Cardiac fibroblast (primary cell): ENCODE measurements around the gene CD4.

Source experiments
- DNase-seq, 2 donors: peaks; one replicate each; pipeline versions ENCODE4 v3.0.0 to v3.0.0-alpha.2; 2010; ENCODE audit warnings: low read depth in 2 of 2
- H3K4me3 ChIP-seq, 2 donors: replicated peaks in 1 of 2; 1 replicate in 1 of 2; 2 replicates in 1 of 2; pipeline ENCODE4 v1.5.1; 2011; ENCODE audit warnings: low read depth in 2 of 2, low read length in 2 of 2, mild to moderate bottlenecking in 2 of 2, moderate library complexity in 1 of 2
- TF ChIP-seq, protein P1 (sequence below): IDR thresholded peaks from one replicate; pipeline ENCODE4 v1.5.1; 2011; ENCODE audit warnings: low read depth, mild to moderate bottlenecking, low read length, inconsistent platforms

The CD4 gene

GRCh38 chr12:6795088-6795487 lies 5.8 kb downstream of the CD4 start:
- H3K4me3 ChIP-seq: no peak overlapping the region
- no peak for DNase-seq
- TF ChIP-seq, protein P1, sequence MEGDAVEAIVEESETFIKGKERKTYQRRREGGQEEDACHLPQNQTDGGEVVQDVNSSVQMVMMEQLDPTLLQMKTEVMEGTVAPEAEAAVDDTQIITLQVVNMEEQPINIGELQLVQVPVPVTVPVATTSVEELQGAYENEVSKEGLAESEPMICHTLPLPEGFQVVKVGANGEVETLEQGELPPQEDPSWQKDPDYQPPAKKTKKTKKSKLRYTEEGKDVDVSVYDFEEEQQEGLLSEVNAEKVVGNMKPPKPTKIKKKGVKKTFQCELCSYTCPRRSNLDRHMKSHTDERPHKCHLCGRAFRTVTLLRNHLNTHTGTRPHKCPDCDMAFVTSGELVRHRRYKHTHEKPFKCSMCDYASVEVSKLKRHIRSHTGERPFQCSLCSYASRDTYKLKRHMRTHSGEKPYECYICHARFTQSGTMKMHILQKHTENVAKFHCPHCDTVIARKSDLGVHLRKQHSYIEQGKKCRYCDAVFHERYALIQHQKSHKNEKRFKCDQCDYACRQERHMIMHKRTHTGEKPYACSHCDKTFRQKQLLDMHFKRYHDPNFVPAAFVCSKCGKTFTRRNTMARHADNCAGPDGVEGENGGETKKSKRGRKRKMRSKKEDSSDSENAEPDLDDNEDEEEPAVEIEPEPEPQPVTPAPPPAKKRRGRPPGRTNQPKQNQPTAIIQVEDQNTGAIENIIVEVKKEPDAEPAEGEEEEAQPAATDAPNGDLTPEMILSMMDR: no peak

DNA sequence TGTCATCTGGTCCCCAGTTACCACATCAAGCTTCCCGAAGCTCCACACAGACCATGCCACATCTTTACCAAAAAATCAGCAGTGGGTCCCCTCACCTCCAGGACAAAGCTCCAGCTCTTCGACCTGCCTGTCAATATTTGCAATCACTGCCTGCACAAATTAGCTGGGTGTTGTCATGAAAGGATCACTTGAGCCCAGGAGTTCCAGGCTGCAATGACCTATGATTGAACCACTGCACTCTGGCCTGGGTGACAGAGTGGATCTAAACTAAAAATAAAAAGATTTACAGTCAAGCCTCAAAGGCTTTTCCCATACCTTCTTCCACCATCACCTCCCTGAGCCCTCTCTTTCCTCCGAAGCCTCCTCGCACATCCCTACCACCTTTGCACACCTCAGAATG lies 7.2 kb downstream of the CD4 start:
- TF ChIP-seq, protein P1: no peak
- H3K4me3 ChIP-seq: no peak overlapping the region
- no peak for DNase-seq

- DNase-seq: no peak
- TF ChIP-seq, protein P1: no peak
- H3K4me3 ChIP-seq: no peak overlapping the region
These were observed 9.8 kb downstream of the CD4 start for GRCh38 chr12:6799147-6799546.

DNA sequence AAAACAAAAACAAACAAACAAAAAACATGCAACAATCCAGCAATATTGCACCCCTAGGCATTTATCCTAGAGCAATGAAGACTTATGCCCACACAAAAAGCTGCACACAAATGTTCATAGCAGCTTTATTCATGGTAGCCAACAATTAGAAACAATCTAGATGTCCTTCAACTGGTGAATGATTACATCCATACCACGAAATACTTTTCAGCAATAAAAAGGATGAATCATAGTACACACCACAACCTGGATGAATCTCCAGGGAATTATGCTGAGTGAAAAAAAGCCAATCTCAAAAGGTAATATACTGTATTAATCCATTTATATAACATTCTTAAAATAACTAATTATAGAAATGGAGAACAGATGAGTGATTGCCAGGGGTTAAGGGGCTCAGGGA lies 17.8 kb downstream of the CD4 start:
- TF ChIP-seq, protein P1: no peak
- H3K4me3 ChIP-seq: no peak overlapping the region
- peak in 1 of 2 donors; percentile 22 for DNase-seq

DNA sequence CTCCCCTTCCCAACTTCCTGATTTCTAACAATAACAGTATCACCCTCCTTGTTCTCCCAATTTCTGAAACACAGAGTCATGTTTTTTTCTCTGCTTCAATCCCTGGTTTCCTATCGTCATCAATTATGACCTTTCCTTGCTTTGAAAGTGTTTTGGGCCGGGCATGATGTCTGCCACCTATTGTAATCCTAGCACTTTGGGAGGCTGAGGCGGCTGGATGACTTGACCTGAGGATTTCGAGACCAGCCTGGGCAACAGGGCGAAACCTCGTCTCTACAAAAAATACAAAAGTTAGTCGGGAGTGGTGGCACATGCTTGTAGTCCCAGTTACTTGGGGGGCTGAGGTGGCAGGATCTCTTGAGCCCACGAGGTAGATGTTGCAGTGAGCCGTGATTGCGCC lies 19.7 kb downstream of the CD4 start:
- no peak for DNase-seq
- no peak overlapping the region for H3K4me3 ChIP-seq
- TF ChIP-seq, protein P1: no peak

- TF ChIP-seq, protein P1: no peak
- no peak for DNase-seq
- no peak overlapping the region for H3K4me3 ChIP-seq
These were observed 21.4 kb downstream of the CD4 start for GRCh38 chr12:6810758-6811157.

GRCh38 chr12:6813363-6813762 lies 24.0 kb downstream of the CD4 start:
- H3K4me3 ChIP-seq: no peak overlapping the region
- DNase-seq: no peak
- TF ChIP-seq, protein P1: no peak
